ENCODE results near the gene ATRIP. TPM values are rescaled to one million over a fixed set of nuclear protein-coding genes. Genes with fewer than 3 reads are reported as not detected.
"Not testable (repeated sequence)": the region's sequence is repeated elsewhere in the genome, so short reads cannot be mapped to it uniquely, and the experiment has no call there.

Gene ATRIP
- total RNA-seq, 2 donors from 2014 or later = 2.0 to 3.1 TPM

- TF ChIP-seq, protein P1, sequence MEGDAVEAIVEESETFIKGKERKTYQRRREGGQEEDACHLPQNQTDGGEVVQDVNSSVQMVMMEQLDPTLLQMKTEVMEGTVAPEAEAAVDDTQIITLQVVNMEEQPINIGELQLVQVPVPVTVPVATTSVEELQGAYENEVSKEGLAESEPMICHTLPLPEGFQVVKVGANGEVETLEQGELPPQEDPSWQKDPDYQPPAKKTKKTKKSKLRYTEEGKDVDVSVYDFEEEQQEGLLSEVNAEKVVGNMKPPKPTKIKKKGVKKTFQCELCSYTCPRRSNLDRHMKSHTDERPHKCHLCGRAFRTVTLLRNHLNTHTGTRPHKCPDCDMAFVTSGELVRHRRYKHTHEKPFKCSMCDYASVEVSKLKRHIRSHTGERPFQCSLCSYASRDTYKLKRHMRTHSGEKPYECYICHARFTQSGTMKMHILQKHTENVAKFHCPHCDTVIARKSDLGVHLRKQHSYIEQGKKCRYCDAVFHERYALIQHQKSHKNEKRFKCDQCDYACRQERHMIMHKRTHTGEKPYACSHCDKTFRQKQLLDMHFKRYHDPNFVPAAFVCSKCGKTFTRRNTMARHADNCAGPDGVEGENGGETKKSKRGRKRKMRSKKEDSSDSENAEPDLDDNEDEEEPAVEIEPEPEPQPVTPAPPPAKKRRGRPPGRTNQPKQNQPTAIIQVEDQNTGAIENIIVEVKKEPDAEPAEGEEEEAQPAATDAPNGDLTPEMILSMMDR (IDR thresholded peaks at IDR 0.05) = no peak
- Histone ChIP-seq H3K4me3 (no peak overlapping the region), H3K27ac (no peak overlapping the region)
Observed at GRCh38 chr3:48478626-48479555, 32.4 kb downstream of the ATRIP start.

GRCh38 chr3:48480891-48481290 is 34.4 kb downstream of the ATRIP start:
- not testable (repeated sequence) for DNase-seq (ENCODE audit: low spot score)

More at GRCh38 chr3:48478626-48479555, 32.4 kb downstream of the ATRIP start:
- no peak for DNase-seq (ENCODE audit: low spot score)
- Histone ChIP-seq H3K4me1 (peaks cover 0 to 7% of the 10 kb centered on the region in 2 donors), H3K9me3 (no peaks in the 10 kb centered on the region), H3K36me3 (no peaks in the 10 kb centered on the region), H3K27me3 (no peaks in the 10 kb centered on the region)

GRCh38 chr3:48482822-48483221 is 36.3 kb downstream of the ATRIP start:
- not testable (repeated sequence) for H3K9me3 ChIP-seq; H3K27ac ChIP-seq; DNase-seq (ENCODE audit: low spot score); H3K4me1 ChIP-seq; H3K4me3 ChIP-seq; H3K36me3 ChIP-seq; H3K27me3 ChIP-seq

More at GRCh38 chr3:48480891-48481290, 34.4 kb downstream of the ATRIP start:
- H3K36me3 ChIP-seq, H3K4me3 ChIP-seq, H3K4me1 ChIP-seq, H3K9me3 ChIP-seq, H3K27ac ChIP-seq, H3K27me3 ChIP-seq: not testable (repeated sequence)

- Histone ChIP-seq H3K4me3 (no peak overlapping the region), H3K36me3 (no peaks in the 10 kb centered on the region), H3K9me3 (no peaks in the 10 kb centered on the region), H3K27ac (no peak overlapping the region), H3K27me3 (no peaks in the 10 kb centered on the region), H3K4me1 (no peaks in the 10 kb centered on the region)
- TF ChIP-seq, protein P1 (IDR thresholded peaks at IDR 0.05) = no peak
- no peak for DNase-seq (ENCODE audit: low spot score)
Observed at GRCh38 chr3:48486952-48487351, 40.4 kb downstream of the ATRIP start.

DNA sequence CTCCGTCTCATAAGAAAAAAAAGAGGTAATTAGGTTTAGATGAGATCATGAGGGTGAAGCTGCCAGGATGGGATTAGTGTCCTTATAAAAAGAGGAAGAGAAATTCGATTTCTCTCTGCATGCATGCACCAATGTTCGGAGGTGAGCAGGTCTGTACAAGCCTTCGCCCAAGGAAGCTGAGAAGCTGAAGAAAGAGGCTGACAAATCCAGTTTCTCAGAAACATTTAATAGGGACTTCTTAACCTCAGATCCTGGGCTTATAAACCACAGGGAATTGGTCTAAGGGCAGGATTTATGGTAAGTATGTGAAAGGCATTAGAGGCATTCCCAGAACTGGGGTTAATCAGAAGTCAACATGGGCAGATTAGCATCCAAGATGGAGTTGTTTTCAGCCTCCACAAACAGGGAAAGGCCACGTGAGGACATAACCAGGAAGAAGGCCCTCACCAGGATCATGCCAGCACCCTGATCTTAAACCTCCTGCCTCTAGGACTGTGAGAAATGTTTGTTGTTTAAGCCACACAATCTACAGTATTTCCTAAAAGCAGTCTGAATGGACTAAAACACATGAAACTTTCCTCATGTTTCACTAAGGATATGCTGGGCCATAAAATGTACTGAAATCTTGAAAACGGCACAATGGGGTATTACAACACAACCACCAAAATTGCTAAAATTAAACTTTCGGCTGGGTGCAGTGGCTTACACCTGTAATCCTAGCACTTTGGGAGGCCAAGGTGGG is 46.1 kb downstream of the ATRIP start:
- no peak for DNase-seq (ENCODE audit: low spot score)
- H3K4me1 ChIP-seq = no peaks in the 10 kb centered on the region
- H3K9me3 ChIP-seq = no peaks in the 10 kb centered on the region
- H3K4me3 ChIP-seq = no peak overlapping the region
- no peak overlapping the region for H3K27ac ChIP-seq
- peaks cover 12% of the 10 kb centered on the region for H3K36me3 ChIP-seq
- TF ChIP-seq, protein P1 (IDR thresholded peaks at IDR 0.05) = no peak
- no peaks in the 10 kb centered on the region for H3K27me3 ChIP-seq

DNA sequence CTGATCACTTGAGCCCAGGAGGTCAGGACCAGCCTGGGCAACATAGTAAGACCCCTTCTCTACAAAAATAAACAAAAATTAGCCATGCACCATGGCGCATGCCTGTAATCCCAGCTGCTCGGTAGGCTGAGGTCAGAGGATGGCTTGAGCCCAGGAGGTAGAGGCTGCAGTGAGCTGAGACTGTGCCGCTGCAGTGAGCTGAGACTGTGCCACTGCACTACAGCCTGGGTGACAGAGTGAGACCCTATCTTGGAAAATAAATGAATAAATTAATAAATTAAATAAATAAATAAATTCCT is 46.6 kb downstream of the ATRIP start:
- Histone ChIP-seq H3K27ac (no peak overlapping the region), H3K9me3 (no peaks in the 10 kb centered on the region), H3K27me3 (no peaks in the 10 kb centered on the region), H3K36me3 (peaks cover 12% of the 10 kb centered on the region), H3K4me1 (no peaks in the 10 kb centered on the region), H3K4me3 (no peak overlapping the region)
- DNase-seq (ENCODE audit: low spot score) = no peak
- TF ChIP-seq, protein P1 (IDR thresholded peaks at IDR 0.05) = no peak
